Activated CD8-positive, alpha-beta memory T cell treated with anti-CD3 and anti-CD28 coated beads, Interleukin-2, amount 50 U/mL, for 4 hours (primary cell): ENCODE data around the gene CFAP20DC.
"Not testable (repeated sequence)": the region's sequence is repeated elsewhere in the genome, so short reads cannot be mapped to it uniquely, and the experiment has no call there.

Source experiments
- DNase-seq: peaks from one replicate; pipeline ENCODE4 v3.0.0-alpha.2; 2020

Gene CFAP20DC

DNA sequence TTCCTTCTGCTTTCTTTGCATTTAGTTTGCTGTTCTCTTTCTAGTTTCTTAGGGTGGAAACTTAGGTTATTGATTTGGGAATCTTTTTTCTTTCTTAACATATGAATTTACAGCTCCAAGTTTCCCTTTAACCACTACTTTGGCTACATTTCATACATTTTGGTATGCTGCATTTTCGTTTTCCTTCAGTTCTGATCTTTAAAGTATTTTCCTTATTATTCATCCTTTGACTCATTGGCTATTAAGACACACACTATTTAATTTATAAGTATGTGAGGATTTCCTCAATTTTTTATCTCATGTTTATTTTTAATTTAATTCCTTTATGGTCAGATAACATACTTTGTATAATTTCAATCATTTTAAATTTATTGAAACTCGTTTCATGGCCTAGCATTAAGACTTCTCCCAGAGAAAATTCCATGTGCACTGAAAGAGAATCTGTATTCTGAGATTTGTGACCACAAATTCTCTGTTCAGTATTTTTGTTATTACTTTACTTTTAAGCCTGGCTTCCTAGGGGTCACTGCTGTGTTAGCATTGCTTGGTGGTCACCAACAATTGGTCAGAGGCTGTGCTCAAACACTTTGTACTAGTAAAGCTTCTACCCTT lies 87.7 kb downstream of the CFAP20DC start:
- DNase-seq, result no peak

- DNase-seq, result no peak
Observed at GRCh38 chr3:58955308-58955707, 94.5 kb downstream of the CFAP20DC start.

- DNase-seq, result no peak
Observed at GRCh38 chr3:58953288-58953687, 96.5 kb downstream of the CFAP20DC start.

DNA sequence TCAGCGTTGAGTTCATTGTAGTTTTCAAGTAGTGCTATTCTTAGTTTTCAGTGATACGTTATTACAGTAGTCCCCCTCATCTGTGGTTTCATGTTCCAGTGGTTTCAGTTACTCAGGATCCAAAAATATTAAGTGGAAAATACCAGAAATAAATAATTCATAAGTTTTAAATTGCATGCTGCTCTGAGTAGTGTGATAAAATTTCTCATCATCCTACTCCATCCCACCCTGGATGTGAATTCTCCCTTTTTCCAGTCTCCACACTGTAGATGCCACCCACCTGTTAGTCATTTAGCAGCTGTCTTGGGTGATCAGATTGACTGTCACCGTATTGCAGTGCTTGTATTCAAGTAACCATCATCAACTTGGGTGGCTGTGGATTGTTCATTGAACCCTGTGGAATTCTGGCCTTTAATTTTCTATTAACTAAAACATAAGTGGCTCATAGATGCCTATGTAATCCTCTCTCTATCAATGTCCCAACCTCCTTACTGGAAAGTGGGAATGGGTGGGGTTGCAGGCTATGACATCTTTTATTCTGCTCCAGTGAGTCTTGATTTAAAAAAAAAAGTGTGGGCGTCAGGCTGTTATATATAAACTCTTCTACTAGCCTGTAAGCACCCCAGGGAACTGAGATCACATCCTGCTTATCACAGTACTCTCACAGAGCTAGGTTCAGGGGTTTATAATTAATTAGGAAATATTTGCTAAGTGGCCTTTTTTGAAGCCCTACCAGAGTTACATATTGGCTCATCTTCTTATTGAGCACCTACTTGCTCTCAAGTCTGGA lies 97.5 kb downstream of the CFAP20DC start:
- no peak for DNase-seq

DNA sequence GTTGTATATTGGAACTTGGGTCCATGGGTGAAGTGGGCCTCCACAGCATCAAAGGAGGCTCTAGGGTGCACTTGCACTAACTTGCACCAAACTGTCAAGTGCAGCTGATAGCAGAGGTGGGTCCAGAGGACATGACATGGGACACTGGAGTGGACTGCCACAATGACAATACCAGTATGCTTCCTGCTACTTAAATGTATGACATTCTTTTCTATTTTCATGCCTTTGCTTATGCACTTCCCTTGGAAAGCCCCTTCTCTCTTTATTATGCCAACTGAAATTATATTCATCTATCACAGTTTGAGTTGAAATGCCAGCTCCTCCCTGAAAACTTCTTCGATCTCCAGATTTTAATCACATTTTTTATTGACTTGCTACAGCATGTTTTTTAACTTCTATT lies 101.8 kb downstream of the CFAP20DC start:
- no peak for DNase-seq

GRCh38 chr3:58946875-58947274 lies 103.0 kb downstream of the CFAP20DC start:
- no peak for DNase-seq

- DNase-seq, result no peak
Observed at GRCh38 chr3:58938057-58938456, 111.8 kb downstream of the CFAP20DC start.

DNA sequence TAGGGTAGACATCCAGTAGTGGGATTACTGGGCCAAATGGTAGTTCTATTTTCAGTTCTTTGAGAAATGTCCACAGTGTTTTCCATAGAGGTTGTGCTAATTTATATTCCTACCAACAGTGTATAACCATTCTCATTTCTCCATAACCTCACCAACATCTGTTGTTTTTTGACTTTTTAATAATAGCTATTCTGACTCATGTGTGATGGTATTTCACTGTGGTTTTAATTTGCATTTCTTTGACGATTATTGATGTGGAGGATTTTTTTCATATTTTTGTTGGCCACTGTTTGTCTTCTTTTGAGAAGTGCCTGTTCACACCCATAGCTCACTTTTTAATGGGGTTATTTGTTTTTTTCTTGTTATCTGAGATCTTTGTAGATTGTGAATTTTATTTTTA lies 125.2 kb downstream of the CFAP20DC start:
- DNase-seq, result no peak

DNA sequence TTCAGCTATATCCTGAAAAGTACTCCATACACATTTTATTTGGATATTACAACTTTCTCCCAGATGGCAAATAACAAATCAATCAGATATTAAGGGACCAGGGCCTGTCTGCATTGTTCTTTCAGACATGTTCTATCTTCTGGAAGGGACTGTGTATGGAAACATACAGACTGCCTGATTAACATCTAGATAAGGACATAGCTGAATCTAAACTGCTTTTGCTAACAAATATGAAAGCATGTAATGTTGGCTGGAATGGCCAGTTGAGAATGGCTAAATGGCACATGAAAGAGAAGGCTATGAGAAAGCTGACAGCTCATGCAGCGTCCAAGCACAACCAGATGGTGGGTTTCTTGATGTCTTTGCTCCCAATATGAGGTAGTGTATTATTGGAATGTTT lies 149.4 kb downstream of the CFAP20DC start:
- DNase-seq, result no peak

GRCh38 chr3:58899953-58900298 lies 149.9 kb downstream of the CFAP20DC start:
- DNase-seq, result no peak

DNA sequence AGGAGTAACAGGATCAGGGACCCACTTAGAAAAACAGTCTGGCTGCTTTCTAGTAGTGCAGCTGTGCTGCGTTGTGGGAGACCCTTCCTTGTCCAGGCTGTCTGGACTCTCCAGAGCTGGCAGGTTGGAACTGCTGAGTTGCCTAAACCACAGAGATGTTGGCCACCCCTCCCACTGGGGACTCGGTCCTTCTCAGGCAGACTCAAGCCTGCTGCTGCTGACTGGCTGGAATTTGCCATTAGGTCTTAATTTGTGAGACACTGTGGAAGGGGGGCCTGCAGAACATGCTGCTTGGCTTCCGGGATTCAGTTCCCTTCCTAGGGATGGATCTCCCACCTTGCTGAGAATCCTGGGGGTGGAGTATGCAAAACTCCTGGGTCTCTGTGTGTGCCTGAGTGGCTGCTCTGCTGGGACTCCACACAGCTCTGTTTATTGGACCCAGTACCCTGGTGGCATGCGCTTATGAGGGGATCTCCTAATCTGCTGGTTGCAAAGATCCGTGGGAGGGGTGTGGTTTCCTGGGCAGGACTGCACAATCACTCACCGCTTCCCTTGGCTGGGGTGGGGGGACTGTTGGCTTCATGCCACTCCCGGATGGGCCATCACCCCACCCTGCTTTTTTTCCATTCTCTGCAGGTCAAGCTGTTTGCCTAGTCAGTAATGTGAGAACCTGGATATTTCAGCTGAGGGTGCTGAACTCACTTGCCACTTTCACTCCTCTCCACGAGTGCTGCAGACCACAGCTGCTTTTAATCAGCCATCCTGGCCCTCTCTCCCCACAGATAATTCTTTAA lies 150.5 kb downstream of the CFAP20DC start:
- DNase-seq, result peak; percentile 14

GRCh38 chr3:58898513-58898912 lies 151.3 kb downstream of the CFAP20DC start:
- no peak for DNase-seq

DNA sequence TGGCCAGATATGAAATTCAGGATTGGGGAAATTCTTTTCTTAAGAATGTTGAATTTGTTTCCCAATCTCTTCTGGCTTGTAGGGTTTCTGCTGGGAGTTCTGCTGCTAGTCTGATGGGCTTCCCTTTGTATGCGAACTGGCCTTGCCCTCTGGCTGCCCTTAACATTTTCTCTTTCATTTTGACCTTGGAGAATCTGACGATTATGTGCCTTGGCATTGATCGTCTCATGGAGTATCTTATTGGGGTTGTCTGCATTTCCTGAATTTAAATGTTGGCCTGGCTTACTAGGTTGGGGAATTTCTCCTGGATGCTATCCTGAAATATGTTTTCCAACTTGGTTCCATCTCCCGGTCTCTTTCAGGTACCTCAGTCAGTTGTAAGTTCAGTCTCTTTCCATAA lies 152.2 kb downstream of the CFAP20DC start:
- DNase-seq, result no peak

GRCh38 chr3:58895678-58896077 lies 154.1 kb downstream of the CFAP20DC start:
- not testable (repeated sequence) for DNase-seq

DNA sequence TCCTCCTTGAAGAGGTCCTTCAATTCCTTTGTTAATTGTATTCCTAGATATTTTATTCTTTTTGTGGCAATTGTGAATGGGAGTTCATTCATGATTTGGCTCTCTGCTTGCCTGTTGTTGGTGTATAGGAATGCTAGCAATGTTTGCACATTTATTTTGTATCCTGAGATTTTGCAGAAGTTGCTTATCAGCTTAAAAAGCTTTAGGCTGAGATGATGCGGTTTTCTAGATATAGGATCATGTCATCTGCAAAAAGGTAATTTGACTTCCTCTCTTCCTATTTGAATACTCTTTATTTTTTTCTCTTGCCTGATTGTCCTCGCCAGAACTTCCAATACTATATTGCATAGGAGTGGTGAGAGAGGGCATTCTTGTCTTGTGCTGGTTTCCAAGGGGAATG lies 157.3 kb downstream of the CFAP20DC start:
- DNase-seq, result not testable (repeated sequence)

GRCh38 chr3:58888087-58888486 lies 161.7 kb downstream of the CFAP20DC start:
- DNase-seq, result no peak

GRCh38 chr3:58884453-58884852 lies 165.4 kb downstream of the CFAP20DC start:
- no peak for DNase-seq

DNA sequence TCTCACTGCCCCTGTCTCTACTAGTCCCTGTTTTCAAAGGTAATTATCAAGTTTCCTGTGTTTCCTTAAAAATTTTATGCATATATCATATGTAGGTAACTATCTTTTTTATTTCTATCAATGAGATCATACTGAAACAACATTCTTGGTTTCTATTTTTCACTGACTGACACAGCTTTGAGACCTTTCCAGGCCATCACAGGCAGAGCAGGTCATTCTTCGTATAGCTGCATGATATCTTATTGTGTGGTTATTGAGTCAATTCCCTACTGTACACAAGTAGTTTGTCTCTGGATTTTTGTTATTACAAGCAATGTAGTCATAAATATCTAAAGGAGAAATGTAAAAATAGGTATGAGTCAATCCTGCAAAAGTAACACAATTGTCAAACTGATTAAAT lies 169.6 kb downstream of the CFAP20DC start:
- no peak for DNase-seq

DNA sequence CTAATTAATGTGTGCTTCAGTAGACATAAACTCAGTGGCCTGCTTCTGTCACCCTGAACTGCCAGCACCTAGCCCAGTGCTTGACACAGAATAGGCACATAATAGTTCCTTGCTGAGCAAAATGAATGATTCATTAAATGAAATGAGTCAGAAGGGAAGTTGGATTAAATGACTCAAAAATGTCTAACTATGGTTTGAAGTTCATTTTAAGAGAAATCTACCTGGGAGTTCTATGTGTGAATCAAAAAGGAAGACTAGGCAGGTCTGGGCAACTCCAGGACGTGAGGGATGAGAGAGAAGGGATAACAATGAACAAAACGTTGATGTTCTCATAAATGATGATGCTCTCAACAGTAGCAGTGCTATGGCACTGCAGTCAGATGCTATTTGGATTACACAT lies 175.0 kb downstream of the CFAP20DC start:
- no peak for DNase-seq

DNA sequence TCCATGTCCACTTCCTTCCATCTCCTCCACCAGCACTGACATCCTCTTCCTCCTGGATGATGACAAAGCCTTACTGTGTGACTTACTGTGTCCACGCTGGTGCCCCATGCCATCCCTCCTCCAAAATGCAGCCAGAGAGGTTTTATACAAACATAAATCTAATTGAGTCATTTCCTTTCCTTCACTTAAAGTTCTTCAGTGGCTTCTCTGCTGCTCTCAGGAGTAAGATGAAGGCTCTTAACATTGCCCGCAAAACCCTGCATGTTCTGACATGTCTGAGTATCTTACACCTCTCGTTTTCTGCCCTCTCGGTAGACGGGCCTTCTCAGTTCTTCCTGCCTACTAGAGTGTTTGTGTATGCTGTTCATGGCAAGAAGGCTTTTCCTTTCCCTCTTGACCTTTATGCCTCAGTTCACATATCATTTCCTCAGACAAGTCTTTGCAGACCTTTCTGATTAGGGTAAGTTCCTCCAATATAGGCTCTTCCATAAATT lies 175.5 kb downstream of the CFAP20DC start:
- no peak for DNase-seq

DNA sequence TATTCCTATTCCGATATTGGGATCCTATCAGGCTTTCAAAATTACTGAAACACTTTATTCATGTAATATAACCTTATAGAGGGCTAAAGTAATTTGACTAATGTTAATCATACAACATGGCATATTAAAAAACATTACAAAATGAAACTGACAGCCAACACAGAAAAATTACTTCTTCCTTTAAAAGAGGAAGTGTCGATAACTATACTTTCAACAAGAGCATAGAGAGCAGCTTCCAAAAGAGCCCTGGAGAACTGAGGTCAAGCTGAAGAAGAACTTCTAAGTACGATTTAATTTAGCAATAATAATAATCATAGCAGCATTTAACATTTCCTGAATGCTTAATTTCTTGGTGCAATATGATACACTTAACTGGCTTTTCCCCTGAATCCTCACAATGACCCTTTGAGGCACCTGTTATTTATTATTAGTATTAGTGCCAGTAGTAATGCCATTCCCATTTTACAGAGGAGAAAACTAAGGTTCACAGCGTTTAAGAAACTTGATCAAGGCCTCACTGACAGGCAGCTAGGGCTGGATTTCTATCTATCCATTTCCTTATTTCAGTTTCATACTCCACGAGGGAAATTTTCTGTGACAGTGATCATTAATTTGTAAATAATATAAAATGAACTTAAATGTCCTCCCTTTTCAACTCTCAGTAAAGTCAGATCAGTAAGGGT lies 181.6 kb downstream of the CFAP20DC start:
- DNase-seq, result no peak

GRCh38 chr3:58867621-58868020 lies 182.2 kb downstream of the CFAP20DC start:
- no peak for DNase-seq

DNA sequence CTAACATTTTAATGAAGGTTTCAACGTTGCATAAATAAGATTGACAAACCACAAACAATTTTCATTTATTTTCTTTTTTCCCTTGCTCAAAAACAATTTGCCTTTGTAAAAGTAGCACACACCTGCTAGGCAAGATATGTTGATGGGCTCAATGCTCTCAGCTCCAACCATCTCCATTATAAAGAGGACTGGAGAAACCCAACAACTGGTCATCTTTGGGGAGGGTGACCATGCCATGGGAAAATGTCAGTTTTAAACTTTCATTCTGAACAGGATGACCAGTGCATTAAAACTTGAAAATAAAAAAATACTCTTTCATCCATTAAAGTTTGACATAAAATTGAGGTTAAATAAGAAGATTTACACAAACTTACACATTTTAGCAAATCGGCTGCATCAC lies 183.7 kb downstream of the CFAP20DC start:
- DNase-seq, result no peak
